ENCODE measurements around the gene HPSE2.

DNA sequence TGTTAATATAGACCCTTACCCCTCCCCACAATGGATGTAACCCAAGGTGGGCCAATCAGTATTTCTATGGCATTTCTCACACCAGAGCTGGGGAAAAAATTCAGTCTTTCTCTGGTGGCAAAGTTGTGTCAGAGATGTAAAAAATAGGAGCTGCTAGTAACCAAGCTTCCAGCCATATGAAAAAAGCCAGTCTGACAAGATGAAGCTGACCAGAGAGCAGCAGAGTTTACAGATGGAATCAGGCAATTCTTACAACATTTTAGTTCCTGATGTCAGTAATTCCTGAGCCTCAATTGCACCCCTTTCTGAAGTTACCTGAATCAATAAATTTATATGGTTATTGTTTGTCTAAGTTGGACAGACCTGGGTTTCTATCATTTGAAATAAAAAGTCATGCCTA is 286.3 kb downstream of the HPSE2 start:
- TF ChIP-seq, protein P1, sequence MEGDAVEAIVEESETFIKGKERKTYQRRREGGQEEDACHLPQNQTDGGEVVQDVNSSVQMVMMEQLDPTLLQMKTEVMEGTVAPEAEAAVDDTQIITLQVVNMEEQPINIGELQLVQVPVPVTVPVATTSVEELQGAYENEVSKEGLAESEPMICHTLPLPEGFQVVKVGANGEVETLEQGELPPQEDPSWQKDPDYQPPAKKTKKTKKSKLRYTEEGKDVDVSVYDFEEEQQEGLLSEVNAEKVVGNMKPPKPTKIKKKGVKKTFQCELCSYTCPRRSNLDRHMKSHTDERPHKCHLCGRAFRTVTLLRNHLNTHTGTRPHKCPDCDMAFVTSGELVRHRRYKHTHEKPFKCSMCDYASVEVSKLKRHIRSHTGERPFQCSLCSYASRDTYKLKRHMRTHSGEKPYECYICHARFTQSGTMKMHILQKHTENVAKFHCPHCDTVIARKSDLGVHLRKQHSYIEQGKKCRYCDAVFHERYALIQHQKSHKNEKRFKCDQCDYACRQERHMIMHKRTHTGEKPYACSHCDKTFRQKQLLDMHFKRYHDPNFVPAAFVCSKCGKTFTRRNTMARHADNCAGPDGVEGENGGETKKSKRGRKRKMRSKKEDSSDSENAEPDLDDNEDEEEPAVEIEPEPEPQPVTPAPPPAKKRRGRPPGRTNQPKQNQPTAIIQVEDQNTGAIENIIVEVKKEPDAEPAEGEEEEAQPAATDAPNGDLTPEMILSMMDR (IDR thresholded peaks at IDR 0.05; ENCODE audit: insufficient read depth, low read length, poor library complexity, severe bottlenecking), result no peak
- no peak for TF ChIP-seq EZH2phosphoT487 (conservative IDR thresholded peaks at IDR 0.05; ENCODE audit: low read length)
